WERI-Rb-1 (cell line): ENCODE data around the gene MATR3.
A peak's percentile ranks its signal among the peaks of the same experiment; 100 is the strongest.

ENCODE experiments used
- DNase-seq: peaks from one replicate; pipeline ENCODE4 v3.0.0-alpha.2; 2020
- H3K27ac ChIP-seq: fragments of 250-450 bp; sonication (Bioruptor Pico); 2 replicates; pipeline ENCODE4 v1.5.1; 2020; ENCODE audit warnings: mild to moderate bottlenecking, moderate library complexity
- H3K27me3 ChIP-seq: fragments of 250-450 bp; sonication (Bioruptor Pico); 2 replicates; pipeline ENCODE4 v1.5.1; 2021; ENCODE audit warnings: mild to moderate bottlenecking, low read depth, moderate library complexity; ENCODE audit not compliant: insufficient read depth, severe bottlenecking
- H3K36me3 ChIP-seq: fragments of 250-450 bp; sonication (Bioruptor Pico); 2 replicates; pipeline ENCODE4 v1.5.1; 2020; ENCODE audit warnings: mild to moderate bottlenecking, moderate library complexity
- H3K4me3 ChIP-seq: 2 replicates; pipeline ENCODE4 v1.5.1; 2011; ENCODE audit warnings: low read depth, mild to moderate bottlenecking, control low read depth, low read length
- H3K9me3 ChIP-seq: fragments of 250-450 bp; sonication (Bioruptor Pico); 2 replicates; pipeline ENCODE4 v1.5.1; 2021; ENCODE audit warnings: mild to moderate bottlenecking, moderate library complexity; ENCODE audit not compliant: severe bottlenecking
- TF ChIP-seq, protein P1 (sequence below): IDR thresholded peaks from 2 replicates; pipeline ENCODE4 v1.5.1; 2011; ENCODE audit warnings: low read depth, mild to moderate bottlenecking, control low read depth, inconsistent platforms, low read length

MATR3 gene

DNA sequence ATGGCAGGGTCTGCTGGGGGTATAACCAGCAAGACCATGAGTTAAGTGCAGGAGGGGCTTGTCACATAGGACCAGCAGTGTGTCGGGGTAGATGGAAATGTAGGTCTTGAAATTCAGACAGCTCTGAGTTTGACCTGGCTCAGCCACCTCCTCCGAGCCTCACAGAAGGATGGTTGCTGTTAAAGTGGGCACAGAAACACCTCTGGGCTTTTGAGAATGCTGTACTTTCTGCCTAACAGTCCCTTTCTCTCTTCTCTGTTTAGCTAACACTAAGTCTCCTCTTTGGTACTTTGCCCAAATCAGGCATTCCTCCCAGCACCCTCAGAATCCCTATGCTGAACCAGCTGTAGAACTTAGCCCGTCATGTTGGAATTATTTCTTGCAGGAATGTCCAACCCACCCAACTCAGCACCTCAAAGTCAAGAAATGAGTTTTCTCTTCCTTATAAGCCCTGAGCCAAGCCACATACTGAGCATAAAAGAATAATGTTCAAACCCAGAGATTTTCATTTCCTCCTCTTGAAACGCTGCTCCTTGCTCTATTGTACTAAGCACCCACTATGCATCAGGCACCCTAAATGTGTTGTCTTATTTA, 41.7 kb upstream of the MATR3 start:
- H3K27me3 ChIP-seq, result no peaks in the 10 kb centered on the region
- TF ChIP-seq, protein P1, sequence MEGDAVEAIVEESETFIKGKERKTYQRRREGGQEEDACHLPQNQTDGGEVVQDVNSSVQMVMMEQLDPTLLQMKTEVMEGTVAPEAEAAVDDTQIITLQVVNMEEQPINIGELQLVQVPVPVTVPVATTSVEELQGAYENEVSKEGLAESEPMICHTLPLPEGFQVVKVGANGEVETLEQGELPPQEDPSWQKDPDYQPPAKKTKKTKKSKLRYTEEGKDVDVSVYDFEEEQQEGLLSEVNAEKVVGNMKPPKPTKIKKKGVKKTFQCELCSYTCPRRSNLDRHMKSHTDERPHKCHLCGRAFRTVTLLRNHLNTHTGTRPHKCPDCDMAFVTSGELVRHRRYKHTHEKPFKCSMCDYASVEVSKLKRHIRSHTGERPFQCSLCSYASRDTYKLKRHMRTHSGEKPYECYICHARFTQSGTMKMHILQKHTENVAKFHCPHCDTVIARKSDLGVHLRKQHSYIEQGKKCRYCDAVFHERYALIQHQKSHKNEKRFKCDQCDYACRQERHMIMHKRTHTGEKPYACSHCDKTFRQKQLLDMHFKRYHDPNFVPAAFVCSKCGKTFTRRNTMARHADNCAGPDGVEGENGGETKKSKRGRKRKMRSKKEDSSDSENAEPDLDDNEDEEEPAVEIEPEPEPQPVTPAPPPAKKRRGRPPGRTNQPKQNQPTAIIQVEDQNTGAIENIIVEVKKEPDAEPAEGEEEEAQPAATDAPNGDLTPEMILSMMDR, result no peak
- H3K4me3 ChIP-seq, result no peak overlapping the region
- no peaks in the 10 kb centered on the region for H3K9me3 ChIP-seq
- no peaks in the 10 kb centered on the region for H3K36me3 ChIP-seq
- DNase-seq, result no peak
- H3K27ac ChIP-seq, result no peak overlapping the region

DNA sequence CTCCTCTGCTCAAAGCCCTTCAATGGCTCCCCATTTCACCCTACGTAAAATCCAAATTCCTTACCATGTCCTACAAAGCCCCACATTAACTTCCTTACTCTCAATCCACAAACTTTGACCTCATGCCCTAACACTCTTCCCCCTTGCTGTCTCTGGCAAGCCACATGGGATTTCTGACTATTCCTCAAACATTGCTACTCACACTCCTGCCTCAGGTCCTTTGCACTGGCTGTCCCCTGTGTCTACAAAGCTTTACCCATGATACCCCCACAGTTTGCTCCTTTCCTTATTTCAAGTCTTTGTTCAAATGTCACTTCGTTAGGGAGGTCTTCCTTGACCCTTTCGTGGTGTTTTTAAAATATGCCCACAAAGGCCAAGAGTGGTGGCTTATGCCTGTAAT, 40.4 kb upstream of the MATR3 start:
- no peak for DNase-seq
- H3K27ac ChIP-seq, result no peak overlapping the region
- no peaks in the 10 kb centered on the region for H3K27me3 ChIP-seq
- H3K9me3 ChIP-seq, result no peaks in the 10 kb centered on the region
- no peaks in the 10 kb centered on the region for H3K36me3 ChIP-seq
- TF ChIP-seq, protein P1, result no peak
- no peak overlapping the region for H3K4me3 ChIP-seq

DNA sequence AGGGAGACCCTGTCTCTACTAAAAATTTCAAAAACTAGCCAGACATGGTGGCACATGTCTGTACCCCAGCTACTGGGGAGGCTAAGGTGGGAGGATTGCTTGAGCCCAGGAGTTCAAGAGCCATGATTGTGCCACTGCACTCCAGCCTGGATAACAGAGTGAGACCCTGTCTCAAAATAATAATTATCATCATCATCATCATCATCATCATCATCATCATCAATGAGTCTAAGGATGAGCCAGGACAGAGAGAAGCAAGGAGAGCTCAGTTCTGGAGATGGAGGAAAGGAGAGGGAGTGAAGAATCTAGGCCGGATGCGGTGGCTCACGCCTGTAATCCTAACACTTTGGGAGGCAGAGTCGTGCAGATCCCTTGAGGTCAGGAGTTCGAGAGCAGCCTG, 36.7 kb upstream of the MATR3 start:
- Histone ChIP-seq H3K27me3 (no peaks in the 10 kb centered on the region), H3K4me3 (no peak overlapping the region), H3K36me3 (no peaks in the 10 kb centered on the region), H3K9me3 (no peaks in the 10 kb centered on the region), H3K27ac (no peak overlapping the region)
- TF ChIP-seq, protein P1, result no peak
- DNase-seq, result no peak

DNA sequence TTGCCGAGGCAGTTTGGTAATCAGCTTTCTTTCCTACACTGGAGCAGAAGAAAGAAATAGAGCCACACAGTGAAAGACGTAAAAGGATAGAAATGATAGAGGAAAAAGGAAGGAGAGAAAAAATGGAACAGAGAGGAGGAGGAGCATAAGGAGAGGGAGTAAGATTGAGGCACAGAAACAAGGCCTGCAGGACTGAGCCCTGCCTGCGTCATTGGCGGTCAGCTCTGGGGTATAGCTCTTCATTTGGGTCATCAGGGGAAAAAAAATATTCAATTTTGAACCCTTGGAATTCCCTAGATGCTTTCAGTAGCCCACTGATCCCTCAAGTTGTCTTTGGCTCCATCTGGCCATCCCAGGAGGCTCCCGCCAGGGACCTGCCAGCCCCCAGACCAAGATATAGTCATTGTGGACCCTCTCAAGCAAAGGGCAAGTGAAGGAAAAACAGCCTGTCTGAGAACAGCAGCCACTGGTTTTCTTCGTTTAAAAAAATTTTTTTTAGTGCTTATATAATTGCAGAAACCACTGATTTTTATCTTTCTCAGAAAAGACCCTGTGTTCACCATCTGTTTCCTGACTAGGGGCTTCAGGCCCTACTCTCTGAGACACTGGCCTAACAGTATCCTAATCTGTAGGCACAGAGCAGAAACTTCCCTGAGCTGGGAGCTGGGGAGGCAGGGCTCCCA, 31.3 kb upstream of the MATR3 start:
- TF ChIP-seq, protein P1, result no peak
- no peak overlapping the region for H3K4me3 ChIP-seq
- H3K9me3 ChIP-seq, result no peaks in the 10 kb centered on the region
- H3K27me3 ChIP-seq, result no peaks in the 10 kb centered on the region
- peak overlapping the region; percentile 73 for H3K27ac ChIP-seq
- H3K36me3 ChIP-seq, result no peaks in the 10 kb centered on the region
- no peak for DNase-seq

DNA sequence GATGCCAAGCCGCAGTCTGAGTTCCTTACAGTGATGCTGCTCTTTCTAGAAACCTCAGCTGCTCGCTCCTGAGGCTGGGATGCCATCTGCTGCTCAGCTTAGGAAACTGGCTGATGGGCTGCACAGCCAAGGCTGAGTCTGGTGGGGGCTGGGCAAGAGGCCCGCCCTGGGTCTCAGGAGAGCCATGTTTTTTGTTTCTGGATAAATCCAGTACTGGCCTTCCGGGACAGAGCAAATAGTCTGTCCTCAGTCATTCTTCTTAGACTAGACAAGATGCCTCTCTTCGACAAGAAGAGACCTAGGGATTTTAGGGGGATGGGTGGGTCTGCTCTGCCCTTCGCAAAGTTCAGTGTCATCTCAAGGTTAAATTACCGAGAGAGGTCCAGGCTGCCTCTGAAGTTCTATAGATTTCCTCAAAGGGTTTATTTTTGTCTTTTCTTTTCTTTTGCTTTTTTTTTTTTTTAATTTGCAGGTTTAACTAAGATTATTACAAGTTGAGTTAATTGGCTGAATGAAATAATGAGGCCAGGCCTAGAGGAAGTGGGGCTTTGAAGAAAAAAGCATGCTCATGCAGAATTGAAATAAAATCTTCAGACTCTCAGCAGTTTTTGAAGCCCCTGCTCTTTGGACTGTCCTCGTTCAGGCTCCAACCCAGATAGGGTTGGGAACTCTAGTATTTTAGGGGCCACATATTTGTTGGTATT, 30.6 kb upstream of the MATR3 start:
- H3K36me3 ChIP-seq, result no peaks in the 10 kb centered on the region
- no peaks in the 10 kb centered on the region for H3K27me3 ChIP-seq
- TF ChIP-seq, protein P1, result peak; percentile 93
- no peaks in the 10 kb centered on the region for H3K9me3 ChIP-seq
- no peak overlapping the region for H3K4me3 ChIP-seq
- peak; percentile 95 for DNase-seq
- H3K27ac ChIP-seq, result peak overlapping the region; percentile 73
